OCI-LY3 (cell line): ENCODE results near the gene SCUBE1.

Experiments
- EZH2phosphoT487 ChIP-seq: fragments of 200-600 bp; shearing (Covaris generic); IDR thresholded peaks from 2 replicates; pipeline ENCODE4 v1.6.1; 2018; ENCODE audit warnings: antibody characterized with exemption, mixed run types, low read depth
- TF ChIP-seq, protein P1 (sequence below): fragments of 200-600, 300-600 bp; sonication (generic); IDR thresholded peaks from 2 replicates; pipeline ENCODE4 v1.5.1; 2014; ENCODE audit warnings: antibody characterized with exemption, low read length, low read depth

DNA sequence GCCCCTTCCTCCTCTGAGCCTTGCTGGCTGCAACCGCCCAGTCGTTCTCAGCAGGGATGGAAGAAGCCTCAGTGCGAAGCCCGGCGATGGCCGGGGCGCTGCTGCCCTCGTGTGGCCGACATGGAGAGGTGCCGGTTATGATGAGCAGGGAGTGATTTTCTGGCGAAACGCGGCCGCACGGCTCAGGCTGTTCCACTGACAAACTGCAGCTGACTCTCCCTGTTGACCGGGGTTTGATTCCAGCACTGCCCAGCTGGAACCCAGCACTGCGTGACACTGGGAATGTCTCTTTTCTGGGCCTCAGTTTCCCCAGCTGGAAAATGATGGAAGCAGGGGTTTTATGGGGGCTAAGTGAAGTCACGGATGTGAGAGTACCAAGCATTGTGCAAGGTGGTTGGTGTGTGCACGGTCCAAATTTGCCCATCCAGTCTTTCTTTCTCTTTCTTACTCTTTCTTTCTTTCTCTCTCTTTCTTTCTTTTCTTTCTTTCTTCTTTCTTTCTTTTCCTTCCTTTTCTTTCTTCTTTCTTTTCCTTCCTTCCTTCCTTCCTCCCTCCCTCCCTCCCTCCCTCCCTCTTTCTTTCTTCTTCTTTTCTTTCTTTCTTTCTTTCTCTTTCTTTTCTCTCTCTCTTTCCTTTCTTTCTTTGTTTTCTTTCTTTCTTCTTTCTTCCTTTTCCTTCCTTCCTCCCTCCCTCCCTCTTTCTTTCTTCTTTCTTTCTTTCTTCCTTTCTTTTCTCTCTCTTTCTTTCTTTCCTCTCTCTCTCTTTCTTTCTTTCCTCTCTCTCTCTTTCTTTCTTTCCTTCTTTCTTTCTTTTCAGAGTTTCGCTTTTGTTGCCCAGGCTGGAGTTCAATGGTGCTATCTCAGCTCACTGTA is 42.8 kb upstream of the SCUBE1 start:
- TF ChIP-seq, protein P1, sequence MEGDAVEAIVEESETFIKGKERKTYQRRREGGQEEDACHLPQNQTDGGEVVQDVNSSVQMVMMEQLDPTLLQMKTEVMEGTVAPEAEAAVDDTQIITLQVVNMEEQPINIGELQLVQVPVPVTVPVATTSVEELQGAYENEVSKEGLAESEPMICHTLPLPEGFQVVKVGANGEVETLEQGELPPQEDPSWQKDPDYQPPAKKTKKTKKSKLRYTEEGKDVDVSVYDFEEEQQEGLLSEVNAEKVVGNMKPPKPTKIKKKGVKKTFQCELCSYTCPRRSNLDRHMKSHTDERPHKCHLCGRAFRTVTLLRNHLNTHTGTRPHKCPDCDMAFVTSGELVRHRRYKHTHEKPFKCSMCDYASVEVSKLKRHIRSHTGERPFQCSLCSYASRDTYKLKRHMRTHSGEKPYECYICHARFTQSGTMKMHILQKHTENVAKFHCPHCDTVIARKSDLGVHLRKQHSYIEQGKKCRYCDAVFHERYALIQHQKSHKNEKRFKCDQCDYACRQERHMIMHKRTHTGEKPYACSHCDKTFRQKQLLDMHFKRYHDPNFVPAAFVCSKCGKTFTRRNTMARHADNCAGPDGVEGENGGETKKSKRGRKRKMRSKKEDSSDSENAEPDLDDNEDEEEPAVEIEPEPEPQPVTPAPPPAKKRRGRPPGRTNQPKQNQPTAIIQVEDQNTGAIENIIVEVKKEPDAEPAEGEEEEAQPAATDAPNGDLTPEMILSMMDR: peak; percentile 95
- no peak for TF ChIP-seq EZH2phosphoT487
